ENCODE measurements around the gene TPRG1. TPM values are rescaled to one million over a fixed set of nuclear protein-coding genes. Genes with fewer than 3 reads are reported as not detected.

Gene TPRG1
- total and polyA plus RNA-seq, 2 of the 4 experiments (the other 2 are of a cell fraction): 0.17 TPM; not detected in 1

GRCh38 chr3:189320511-189320910 lies 148.7 kb downstream of the TPRG1 start:
- Histone ChIP-seq H3K4me3 (ENCODE audit: insufficient read depth, low read depth, low read length) (no peak overlapping the region), H4K91ac (ENCODE audit: insufficient read depth, low read depth, low read length) (no peak overlapping the region), H3K9ac (ENCODE audit: low read depth, low read length) (no peak overlapping the region), H3K4ac (ENCODE audit: low read depth, low read length) (no peak overlapping the region), H3K27ac (ENCODE audit: insufficient read depth, low read length) (no peak overlapping the region), H3K18ac (ENCODE audit: low read depth, low read length) (no peak overlapping the region), H2BK20ac (ENCODE audit: low read depth, low read length) (no peak overlapping the region), H3K36me3 (ENCODE audit: control insufficient read depth, insufficient read depth, low read length) (no peaks in the 10 kb centered on the region), H2AK5ac (ENCODE audit: low read depth, low read length) (no peak overlapping the region), H3K9me1 (ENCODE audit: insufficient read depth, low read length) (no peaks in the 10 kb centered on the region), H3K4me2 (ENCODE audit: low read depth, low read length) (no peak overlapping the region), H3K23ac (ENCODE audit: low read depth, low read length) (no peak overlapping the region), H2BK15ac (ENCODE audit: low read depth, low read length) (no peak overlapping the region), H3K9me3 (ENCODE audit: control insufficient read depth, insufficient read depth, low read length) (no peaks in the 10 kb centered on the region), H3K4me1 (ENCODE audit: control insufficient read depth, insufficient read depth, low read length) (peaks cover 1% of the 10 kb centered on the region; the same call in 1 of the 2 replicates), H4K20me1 (ENCODE audit: insufficient read depth, low read length) (no peaks in the 10 kb centered on the region), H4K5ac (ENCODE audit: low read depth, low read length) (no peak overlapping the region), H3K56ac (ENCODE audit: extremely low read depth, insufficient read depth, low read length) (no peak overlapping the region), H3K14ac (replicated peaks; ENCODE audit: low read depth, low read length) (no peak overlapping the region), H2BK120ac (ENCODE audit: low read depth, low read length) (no peak overlapping the region), H3K79me1 (ENCODE audit: low read depth in 1 of 2, low read length in 2 of 2) (no peaks in the 10 kb centered on the region), H4K8ac (ENCODE audit: low read depth in 2 of 2, low read length in 2 of 2) (no peak overlapping the region), H2BK5ac (ENCODE audit: low read depth, low read length, poor library complexity, severe bottlenecking) (no peak overlapping the region), H2AFZ (replicated peaks; ENCODE audit: low read length, poor library complexity) (no peak overlapping the region), H2AK9ac (replicated peaks; ENCODE audit: low read depth, low read length, poor library complexity) (no peak overlapping the region), H3K27me3 (ENCODE audit: control insufficient read depth, insufficient read depth, low read length) (peaks cover 2% of the 10 kb centered on the region; the same call in 1 of the 2 replicates)
- no CpG with 5 or more reads among the region's 3 CpGs for WGBS, 2 experiments (ENCODE audit: extremely low coverage in 2 of 2, insufficient read length in 1 of 2)
- dilution Hi-C loops (cut with HindIII; ENCODE audit: low sequenced_read_pairs, unreplicated experiment): no loop called here
- DNase-seq (no peak), ATAC-seq (ENCODE audit: low read depth) (no peak)
- POLR2A ChIA-PET (ENCODE audit: unreplicated experiment): no interaction called here
- TF ChIP-seq RCOR1 (IDR thresholded peaks at IDR 0.05; ENCODE audit: insufficient replicate concordance, low read length) (no peak), CHD1 (IDR thresholded peaks at IDR 0.05; ENCODE audit: low read depth, low read length) (no peak)
- CTCF ChIA-PET: interaction anchor here (0.7 kb wide), 1 partner anchor 11 kb away, joined by 4 read pairs; no protein-coding TSS in a partner anchor
- no TSS peak for BruUV-seq (replicated peaks)
- in situ Hi-C loops (cut with MboI; ENCODE audit: low sequenced_read_pairs): no loop called here
- intact Hi-C loops (cut with micrococcal nuclease): no loop called here
